Skin epidermis (tissue), 12 donors: Measurements from ENCODE around the gene KCNAB2.

Experiments used
- H3K27ac ChIP-seq, 21 experiments: fragments of 200-600 bp; sonication (generic) in 11 of 21; one replicate each; pipeline ENCODE4 v1.5.0; 2020; ENCODE audit warnings: mild to moderate bottlenecking in 3 of 21, inconsistent platforms in 2 of 21, moderate library complexity in 2 of 21
- H3K4me3 ChIP-seq, 7 experiments: fragments of 200-600 bp; sonication (generic) in 2 of 7; one replicate each; pipeline ENCODE4 v1.5.0; 2020; ENCODE audit warnings: inconsistent platforms in 2 of 7, mild to moderate bottlenecking in 2 of 7, moderate library complexity in 1 of 7

The KCNAB2 gene

GRCh38 chr1:6028042-6028850, 17.4 kb upstream of the KCNAB2 start:
- H3K4me3 ChIP-seq, result peak overlapping the region in 6 of 7 experiments; percentile 31 to 47 (median 37)
- H3K27ac ChIP-seq, result peak overlapping the region in 17 of 21 experiments; percentile 38 to 90 (median 72)

- no peak overlapping the region for H3K4me3 ChIP-seq
- H3K27ac ChIP-seq, result peak overlapping the region in 5 of 21 experiments; percentile 76 to 87 (median 85)
Observed at GRCh38 chr1:6029351-6029750, 16.3 kb upstream of the KCNAB2 start.

GRCh38 chr1:6030132-6030531, 15.6 kb upstream of the KCNAB2 start:
- no peak overlapping the region for H3K4me3 ChIP-seq

GRCh38 chr1:6030547-6031261, 15.0 kb upstream of the KCNAB2 start:
- Histone ChIP-seq H3K4me3 (no peak overlapping the region), H3K27ac (no peak overlapping the region)

More at GRCh38 chr1:6030132-6030531, 15.6 kb upstream of the KCNAB2 start:
- no peak overlapping the region for H3K27ac ChIP-seq

GRCh38 chr1:6033124-6033523, 12.6 kb upstream of the KCNAB2 start:
- Histone ChIP-seq H3K4me3 (no peak overlapping the region), H3K27ac (no peak overlapping the region)

- Histone ChIP-seq H3K4me3 (no peak overlapping the region), H3K27ac (no peak overlapping the region)
Observed at GRCh38 chr1:6033986-6034749, 11.5 kb upstream of the KCNAB2 start.

- Histone ChIP-seq H3K4me3 (no peak overlapping the region), H3K27ac (no peak overlapping the region)
Observed at GRCh38 chr1:6034750-6035096, 11.0 kb upstream of the KCNAB2 start.

- no peak overlapping the region for H3K4me3 ChIP-seq
- no peak overlapping the region for H3K27ac ChIP-seq
Observed at GRCh38 chr1:6035303-6035702, 10.4 kb upstream of the KCNAB2 start.

- Histone ChIP-seq H3K27ac (no peak overlapping the region), H3K4me3 (no peak overlapping the region)
Observed at GRCh38 chr1:6035719-6036118, 10.0 kb upstream of the KCNAB2 start.

- Histone ChIP-seq H3K4me3 (no peak overlapping the region), H3K27ac (no peak overlapping the region)
Observed at GRCh38 chr1:6037338-6037762, 8.3 kb upstream of the KCNAB2 start.

- H3K4me3 ChIP-seq, result no peak overlapping the region
- no peak overlapping the region for H3K27ac ChIP-seq
Observed at GRCh38 chr1:6038603-6039002, 7.1 kb upstream of the KCNAB2 start.

- H3K4me3 ChIP-seq, result no peak overlapping the region
- H3K27ac ChIP-seq, result no peak overlapping the region
Observed at GRCh38 chr1:6039031-6039430, 6.7 kb upstream of the KCNAB2 start.

- no peak overlapping the region for H3K27ac ChIP-seq
- no peak overlapping the region for H3K4me3 ChIP-seq
Observed at GRCh38 chr1:6040444-6040843, 5.2 kb upstream of the KCNAB2 start.

- H3K27ac ChIP-seq, result no peak overlapping the region
- H3K4me3 ChIP-seq, result no peak overlapping the region
Observed at GRCh38 chr1:6040861-6041415, 4.8 kb upstream of the KCNAB2 start.

- H3K27ac ChIP-seq, result no peak overlapping the region
- no peak overlapping the region for H3K4me3 ChIP-seq
Observed at GRCh38 chr1:6041432-6042062, 4.1 kb upstream of the KCNAB2 start.

GRCh38 chr1:6043561-6043960, 2.1 kb upstream of the KCNAB2 start:
- Histone ChIP-seq H3K4me3 (no peak overlapping the region), H3K27ac (no peak overlapping the region)

- no peak overlapping the region for H3K4me3 ChIP-seq
- H3K27ac ChIP-seq, result no peak overlapping the region
Observed at GRCh38 chr1:6044481-6045109, 1.1 kb upstream of the KCNAB2 start.

GRCh38 chr1:6045110-6045502, 582 bp upstream of the KCNAB2 start:
- H3K4me3 ChIP-seq, result no peak overlapping the region
- H3K27ac ChIP-seq, result no peak overlapping the region

GRCh38 chr1:6046279-6046678, 591 bp downstream of the KCNAB2 start:
- Histone ChIP-seq H3K4me3 (no peak overlapping the region), H3K27ac (no peak overlapping the region)
